ENCODE measurements around the gene DSCAML1. TPM values are rescaled to one million over a fixed set of nuclear protein-coding genes. Genes with fewer than 3 reads are reported as not detected.

DSCAML1 gene
- total and polyA plus RNA-seq, 9 of the 15 experiments (the other 6 are each of a cell fraction or from before 2014, with no cell fraction given), result not detected

DNA sequence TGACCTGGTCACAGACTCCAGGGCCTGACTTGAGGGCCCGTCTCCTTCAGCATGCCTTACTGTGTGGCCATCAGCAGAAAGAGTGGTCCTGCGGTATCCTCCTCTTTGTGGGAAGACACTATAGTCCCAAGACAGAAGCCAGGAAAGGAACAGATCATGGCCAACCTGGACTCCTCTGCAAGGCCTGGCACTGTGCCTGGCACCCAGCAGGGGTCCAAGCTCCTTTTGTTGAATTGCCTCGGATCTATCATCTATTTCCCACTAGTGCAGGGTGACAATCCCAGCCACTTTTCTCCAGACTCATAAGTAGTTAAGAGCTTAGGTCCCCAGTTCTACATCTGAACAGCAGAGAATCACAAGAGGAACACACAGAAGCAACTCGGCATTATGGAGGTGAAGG is 27.0 kb downstream of the DSCAML1 start:
- in situ Hi-C loops (cut with MboI) (no loop called here), intact Hi-C loops (cut with micrococcal nuclease) (no loop called here)
- H3K79me2 ChIP-seq (ENCODE audit: control insufficient read depth, insufficient read depth, low read length), result no peaks in the 10 kb centered on the region
- H3K27me3 ChIP-seq (ENCODE audit: control insufficient read depth in 2 of 2, insufficient read depth in 2 of 2, low read length in 2 of 2), result peaks cover 29 to 71% of the 10 kb centered on the region in 2 experiments; a peak in 4 of 5 replicates
- H3K4me1 ChIP-seq (replicated peaks in 1 of 2; ENCODE audit: control insufficient read depth in 2 of 2, insufficient read depth in 2 of 2, low read length in 2 of 2), result no peaks in the 10 kb centered on the region
- TF ChIP-seq MBD2 (IDR thresholded peaks at IDR 0.05; ENCODE audit: borderline replicate concordance, low read depth), result no peak
- TF ChIP-seq NRF1 (conservative IDR thresholded peaks at IDR 0.05 in 1 of 2, IDR thresholded peaks at IDR 0.05 in 1 of 2), result no peak
- no peak for TF ChIP-seq NR3C1 (CRISPR knock-in tag; IDR thresholded peaks at IDR 0.05)
- TF ChIP-seq BRCA1 (IDR thresholded peaks at IDR 0.05), result no peak
- no peak for TF ChIP-seq BRCA1 (CRISPR knock-in tag; IDR thresholded peaks at IDR 0.05)
- no peak for TF ChIP-seq ZNF217 (CRISPR knock-in tag; IDR thresholded peaks at IDR 0.05)
- no peak for TF ChIP-seq TSC22D4 (tag; IDR thresholded peaks at IDR 0.05)
- no peak for DNase-seq (ENCODE audit: extremely low read depth in 1 of 4, low spot score in 3 of 4)
- H3K27ac ChIP-seq (ENCODE audit: extremely low read depth, low read depth, low read length), result no peak overlapping the region
- no peak for ATAC-seq
- CTCF ChIA-PET (ENCODE audit: low intra/inter-chr PET ratio), result no interaction called here
- no peak overlapping the region for H3K9ac ChIP-seq (ENCODE audit: insufficient read depth in 1 of 2, low read depth in 2 of 2, low read length in 2 of 2)
- WGBS (ENCODE audit: insufficient coverage, low coverage, missing lambda C conversion rate), result 0% methylated on average over 4 of the region's 4 CpGs
- H2AFZ ChIP-seq (ENCODE audit: low read depth, low read length), result no peak overlapping the region
- POLR2A ChIA-PET, result no interaction called here
- no peaks in the 10 kb centered on the region for H3K9me3 ChIP-seq (replicated peaks; ENCODE audit: control insufficient read depth, insufficient read depth, low read depth, low read length)
- H3K4me2 ChIP-seq (ENCODE audit: insufficient read depth, low read length), result no peak overlapping the region
- no peaks in the 10 kb centered on the region for H3K36me3 ChIP-seq (ENCODE audit: control insufficient read depth, insufficient read depth, low read length)
- FAIRE-seq, result no peak
- H3K4me3 ChIP-seq, result no peak overlapping the region
- BruUV-seq (replicated peaks), result no TSS peak
- H4K20me1 ChIP-seq (replicated peaks; ENCODE audit: control insufficient read depth, insufficient read depth, low read length), result peaks cover 9% of the 10 kb centered on the region
- H3K9me1 ChIP-seq (ENCODE audit: control insufficient read depth, insufficient read depth, low read length), result no peaks in the 10 kb centered on the region

DNA sequence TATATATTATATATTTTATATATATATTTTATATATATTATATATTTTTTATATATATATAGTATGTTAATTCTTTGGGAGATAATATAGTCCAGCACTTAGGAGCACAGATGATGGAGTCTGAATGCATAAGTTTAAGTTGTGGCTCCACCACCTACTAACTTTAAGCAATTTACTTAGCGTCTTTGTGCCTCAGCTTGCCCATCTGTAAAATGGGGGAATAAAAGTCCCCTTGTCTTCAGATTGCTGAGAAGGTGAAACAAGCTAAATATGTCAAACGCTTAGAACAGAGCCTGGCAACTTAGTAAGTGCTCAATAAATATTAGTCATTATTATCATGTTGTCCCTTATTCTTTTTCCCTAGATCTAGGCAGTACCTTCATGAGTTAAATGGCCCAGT is 27.5 kb downstream of the DSCAML1 start:
- H3K27ac ChIP-seq (ENCODE audit: extremely low read depth, low read depth, low read length), result no peak overlapping the region
- CTCF ChIA-PET (ENCODE audit: low intra/inter-chr PET ratio), result no interaction called here
- intact Hi-C loops (cut with micrococcal nuclease) (no loop called here), in situ Hi-C loops (cut with MboI) (no loop called here)
- peaks cover 34 to 73% of the 10 kb centered on the region in 2 experiments; a peak in 4 of 5 replicates for H3K27me3 ChIP-seq (ENCODE audit: control insufficient read depth in 2 of 2, insufficient read depth in 2 of 2, low read length in 2 of 2)
- no peaks in the 10 kb centered on the region for H3K9me3 ChIP-seq (replicated peaks; ENCODE audit: control insufficient read depth, insufficient read depth, low read depth, low read length)
- no peaks in the 10 kb centered on the region for H3K4me1 ChIP-seq (replicated peaks in 1 of 2; ENCODE audit: control insufficient read depth in 2 of 2, insufficient read depth in 2 of 2, low read length in 2 of 2)
- H3K9me1 ChIP-seq (ENCODE audit: control insufficient read depth, insufficient read depth, low read length), result no peaks in the 10 kb centered on the region
- peaks cover 9% of the 10 kb centered on the region for H4K20me1 ChIP-seq (replicated peaks; ENCODE audit: control insufficient read depth, insufficient read depth, low read length)
- POLR2A ChIA-PET, result no interaction called here
- WGBS (ENCODE audit: insufficient coverage, low coverage, missing lambda C conversion rate), result 2% methylated on average over 2 of the region's 2 CpGs
- H3K4me3 ChIP-seq, result no peak overlapping the region
- TF ChIP-seq BCOR (IDR thresholded peaks at IDR 0.05) (0 out of 2 replicates have a peak, but pooled peaks have one; percentile 19), KDM1A (IDR thresholded peaks at IDR 0.05) (peak in 1 of 2 experiments; percentile 19; a peak in 1 of 4 replicates), CCAR2 (IDR thresholded peaks at IDR 0.05; ENCODE audit: low read depth, low read length) (no peak), RBM25 (IDR thresholded peaks at IDR 0.05; ENCODE audit: low read depth, low read length, severe bottlenecking) (peak; percentile 97), RCOR1 (IDR thresholded peaks at IDR 0.05; ENCODE audit: borderline replicate concordance in 1 of 2, low read depth in 2 of 2, low read length in 2 of 2) (peak in 1 of 2 experiments; percentile 38; a peak in 1 of 4 replicates), CREM (IDR thresholded peaks at IDR 0.05; ENCODE audit: low read depth) (no peak)
- H3K9ac ChIP-seq (ENCODE audit: insufficient read depth in 1 of 2, low read depth in 2 of 2, low read length in 2 of 2), result no peak overlapping the region
- H3K4me2 ChIP-seq (ENCODE audit: insufficient read depth, low read length), result no peak overlapping the region
- no peaks in the 10 kb centered on the region for H3K79me2 ChIP-seq (ENCODE audit: control insufficient read depth, insufficient read depth, low read length)
- H3K36me3 ChIP-seq (ENCODE audit: control insufficient read depth, insufficient read depth, low read length), result no peaks in the 10 kb centered on the region
- no TSS peak for BruUV-seq (replicated peaks)
- no peak overlapping the region for H2AFZ ChIP-seq (ENCODE audit: low read depth, low read length)
- no peak for DNase-seq (ENCODE audit: extremely low read depth in 1 of 4, low spot score in 3 of 4)
- no peak for ATAC-seq
- FAIRE-seq, result no peak

Data from K562 (cell line).